ENCODE data around the gene AK3. TPM values are rescaled to one million over a fixed set of nuclear protein-coding genes. Genes with fewer than 3 reads are reported as not detected.
A peak's percentile ranks its signal among the peaks of the same experiment; 100 is the strongest.
"Not testable (repeated sequence)": the region's sequence is repeated elsewhere in the genome, so short reads cannot be mapped to it uniquely, and the experiment has no call there.

AK3 gene
- polyA plus RNA-seq, 1 experiment: 30.1 TPM

DNA sequence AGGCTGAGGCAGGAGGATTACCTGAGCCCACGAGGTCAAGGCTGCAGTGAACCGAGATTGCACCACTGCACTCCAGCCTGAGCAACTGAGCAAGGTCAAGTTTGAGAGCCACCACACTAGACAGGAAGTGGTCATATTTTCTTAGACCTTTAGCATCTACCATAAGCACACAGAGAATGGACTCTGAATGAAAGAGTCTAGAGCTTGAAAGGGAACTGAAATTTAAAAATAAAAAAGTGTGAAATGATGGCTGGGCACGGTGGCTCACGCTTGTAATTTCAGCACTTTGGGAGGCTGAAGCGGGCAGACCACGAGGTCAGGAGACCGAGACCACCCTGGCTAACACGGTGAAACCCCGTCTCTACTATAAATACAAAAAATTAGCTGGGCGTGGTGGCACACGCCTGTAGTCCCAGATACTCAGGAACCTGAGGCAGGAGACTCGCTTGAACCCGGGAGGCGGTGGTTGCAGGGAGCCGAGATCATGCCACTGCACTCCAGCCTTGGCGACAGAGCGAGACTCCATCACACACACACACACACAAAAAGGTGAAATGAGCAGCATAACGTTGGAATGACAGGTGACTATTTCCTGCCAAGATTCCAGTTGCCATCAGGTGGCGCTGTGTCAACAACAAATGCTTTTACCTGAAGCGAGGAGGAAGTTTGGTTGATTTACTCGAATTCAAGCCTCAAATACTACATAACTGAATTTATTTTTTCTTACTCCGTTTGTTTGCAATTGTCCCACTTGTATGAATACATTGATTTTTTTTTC, 21.3 kb upstream of the AK3 start:
- TF ChIP-seq CTCF (IDR thresholded peaks at IDR 0.05; ENCODE audit: insufficient read depth, low read depth, low read length): peak; percentile 74
- POLR2A ChIA-PET: no interaction called here
- no peaks in the 10 kb centered on the region for H3K27me3 ChIP-seq (ENCODE audit: control insufficient read depth, insufficient read depth, low read length)
- H3K36me3 ChIP-seq (ENCODE audit: control insufficient read depth, insufficient read depth, low read length): no peaks in the 10 kb centered on the region
- H3K4me3 ChIP-seq (ENCODE audit: low read depth, low read length): no peak overlapping the region
- CTCF ChIA-PET: interaction anchor here (0.6 to 8.5 kb wide), 21 partner anchors 8 to 1307 kb away, joined by 3 to 154 read pairs (median 5); partner anchors contain the start of genes JAK2 and RCL1
- DNase-seq (ENCODE audit: low read depth): no peak

- CTCF ChIA-PET: interaction anchor here (0.8 to 8.5 kb wide), 21 partner anchors 8 to 840 kb away, joined by 3 to 154 read pairs (median 5); partner anchors contain the start of genes CD274, JAK2, RCL1 and SPATA6L
- DNase-seq (ENCODE audit: low read depth): no peak
- no peaks in the 10 kb centered on the region for H3K27me3 ChIP-seq (ENCODE audit: control insufficient read depth, insufficient read depth, low read length)
- no peaks in the 10 kb centered on the region for H3K36me3 ChIP-seq (ENCODE audit: control insufficient read depth, insufficient read depth, low read length)
- H3K4me3 ChIP-seq (ENCODE audit: low read depth, low read length): no peak overlapping the region
- no peak for TF ChIP-seq CTCF (IDR thresholded peaks at IDR 0.05; ENCODE audit: insufficient read depth, low read depth, low read length)
- POLR2A ChIA-PET: no interaction called here
Measured at GRCh38 chr9:4760122-4760521, 19.1 kb upstream of the AK3 start.

DNA sequence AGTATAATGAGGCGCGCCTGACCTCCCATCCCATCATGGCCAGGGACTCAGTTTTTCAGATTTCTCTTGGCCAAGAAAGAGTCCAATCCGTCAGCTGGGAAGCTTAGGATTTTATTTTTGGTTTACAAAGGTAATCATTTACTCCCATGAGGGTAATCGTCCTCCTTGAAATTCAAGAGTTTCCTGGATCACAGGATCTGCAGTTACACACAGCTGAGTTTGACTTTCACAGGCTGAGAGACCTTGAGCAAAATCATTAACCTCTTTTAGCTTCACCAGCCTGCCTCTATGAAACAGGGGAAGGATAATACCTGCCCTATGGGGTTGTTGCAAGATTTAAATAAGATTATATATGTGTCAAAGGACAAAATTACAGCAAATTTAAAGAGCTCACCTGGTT, 15.4 kb upstream of the AK3 start:
- no peak for DNase-seq (ENCODE audit: low read depth)
- POLR2A ChIA-PET: no interaction called here
- TF ChIP-seq CTCF (IDR thresholded peaks at IDR 0.05; ENCODE audit: insufficient read depth, low read depth, low read length): no peak
- H3K27me3 ChIP-seq (ENCODE audit: control insufficient read depth, insufficient read depth, low read length): no peaks in the 10 kb centered on the region
- H3K4me3 ChIP-seq (ENCODE audit: low read depth, low read length): no peak overlapping the region
- CTCF ChIA-PET: interaction anchor here (1.3 to 3.9 kb wide), 3 partner anchors 14 to 844 kb away, joined by 3 to 20 read pairs (median 5); no protein-coding TSS in a partner anchor
- no peaks in the 10 kb centered on the region for H3K36me3 ChIP-seq (ENCODE audit: control insufficient read depth, insufficient read depth, low read length)

GRCh38 chr9:4755026-4755609, 14.1 kb upstream of the AK3 start:
- POLR2A ChIA-PET: no interaction called here
- Histone ChIP-seq H3K36me3 (ENCODE audit: control insufficient read depth, insufficient read depth, low read length) (no peaks in the 10 kb centered on the region), H3K27me3 (ENCODE audit: control insufficient read depth, insufficient read depth, low read length) (no peaks in the 10 kb centered on the region), H3K4me3 (ENCODE audit: low read depth, low read length) (no peak overlapping the region)
- no peak for DNase-seq (ENCODE audit: low read depth)
- TF ChIP-seq CTCF (IDR thresholded peaks at IDR 0.05; ENCODE audit: insufficient read depth, low read depth, low read length): no peak
- CTCF ChIA-PET: interaction anchor here (0.6 to 3.9 kb wide), 6 partner anchors 8 to 900 kb away, joined by 3 to 20 read pairs (median 4); partner anchors contain the start of gene PLPP6

- DNase-seq (ENCODE audit: low read depth); POLR2A ChIA-PET; H3K36me3 ChIP-seq (ENCODE audit: control insufficient read depth, insufficient read depth, low read length); H3K4me3 ChIP-seq (ENCODE audit: low read depth, low read length); H3K27me3 ChIP-seq (ENCODE audit: control insufficient read depth, insufficient read depth, low read length): not testable (repeated sequence)
- CTCF ChIA-PET: interaction anchor here (0.6 to 3.9 kb wide), 5 partner anchors 8 to 900 kb away, joined by 4 to 20 read pairs (median 6); no protein-coding TSS in a partner anchor
Measured at GRCh38 chr9:4754530-4754929, 13.5 kb upstream of the AK3 start.

Data from BJ (cell line).